HUES48 (cell line): ENCODE results near the gene PYROXD2.

Experiments used
- H3K27ac ChIP-seq: one replicate; pipeline ENCODE4 v1.7.0; 2013; ENCODE audit warnings: low read depth, low read length, inconsistent platforms
- H3K27me3 ChIP-seq: 2 replicates; pipeline ENCODE4 v1.6.1; 2013; ENCODE audit warnings: mild to moderate bottlenecking, low read length; ENCODE audit not compliant: control insufficient read depth, insufficient read depth
- H3K36me3 ChIP-seq: 2 replicates; pipeline ENCODE4 v1.6.1; 2013; ENCODE audit warnings: low read length; ENCODE audit not compliant: control insufficient read depth, insufficient read depth
- H3K4me1 ChIP-seq: 2 replicates; pipeline ENCODE4 v1.6.1; 2013; ENCODE audit warnings: mild to moderate bottlenecking, low read length; ENCODE audit not compliant: control insufficient read depth, insufficient read depth
- H3K4me3 ChIP-seq: 2 replicates; pipeline ENCODE4 v1.5.1; 2013; ENCODE audit warnings: mild to moderate bottlenecking, low read depth, low read length
- H3K9ac ChIP-seq: 2 replicates; pipeline ENCODE4 v1.6.1; 2013; ENCODE audit warnings: mild to moderate bottlenecking, low read depth, low read length, moderate library complexity
- H3K9me3 ChIP-seq: 2 replicates; pipeline ENCODE4 v1.6.1; 2013; ENCODE audit warnings: low read length; ENCODE audit not compliant: control insufficient read depth, insufficient read depth

Gene PYROXD2

DNA sequence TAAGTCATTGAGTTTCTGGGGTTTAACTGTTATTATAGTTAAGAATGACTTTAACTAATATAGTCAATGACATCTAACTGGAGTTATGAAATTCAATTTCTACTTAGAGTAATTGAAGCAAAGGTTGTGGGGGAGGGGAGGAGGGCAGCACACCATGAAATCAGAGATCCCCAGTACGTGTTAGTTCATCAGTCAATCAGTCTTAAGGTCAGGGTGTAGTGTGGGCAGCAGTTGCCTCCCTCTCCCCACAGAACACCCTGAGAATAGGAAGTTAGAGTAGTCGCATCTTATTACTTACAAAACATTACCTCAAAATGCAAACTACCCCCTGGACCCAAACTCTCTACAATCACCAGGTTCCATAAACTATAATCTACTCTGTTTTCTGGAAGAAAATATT is 38.7 kb upstream of the PYROXD2 start:
- no peaks in the 10 kb centered on the region for H3K36me3 ChIP-seq

DNA sequence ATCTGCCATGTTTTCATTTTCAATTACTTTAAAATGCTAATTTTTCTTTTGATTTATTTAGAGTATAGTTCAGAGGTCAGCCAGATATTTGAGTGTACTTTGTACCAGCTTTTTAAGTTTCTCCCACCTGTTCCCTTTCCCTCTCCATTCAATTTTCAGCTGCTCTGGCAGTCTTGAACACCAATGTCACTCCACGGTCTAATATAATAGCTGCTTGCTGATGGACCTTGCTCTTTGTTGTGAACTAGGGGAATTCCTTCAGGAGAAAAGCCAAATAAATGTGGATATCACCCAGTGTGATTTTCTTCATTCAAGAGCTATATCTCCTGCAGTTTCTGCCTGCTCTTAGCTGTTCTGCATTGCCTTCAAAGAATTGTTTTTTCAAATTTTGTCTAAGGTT is 35.6 kb upstream of the PYROXD2 start:
- Histone ChIP-seq H3K4me3 (no peak overlapping the region), H3K4me1 (peaks cover 11% of the 10 kb centered on the region), H3K9me3 (no peaks in the 10 kb centered on the region), H3K27ac (no peak overlapping the region), H3K9ac (no peak overlapping the region), H3K36me3 (no peaks in the 10 kb centered on the region), H3K27me3 (no peaks in the 10 kb centered on the region)

More for the DNA sequence above, 38.7 kb upstream of the PYROXD2 start:
- no peak overlapping the region for H3K4me3 ChIP-seq
- H3K9ac ChIP-seq = no peak overlapping the region
- no peaks in the 10 kb centered on the region for H3K27me3 ChIP-seq
- H3K9me3 ChIP-seq = no peaks in the 10 kb centered on the region
- peaks cover 29% of the 10 kb centered on the region for H3K4me1 ChIP-seq
- no peak overlapping the region for H3K27ac ChIP-seq

GRCh38 chr10:98449287-98449686 is 34.3 kb upstream of the PYROXD2 start:
- Histone ChIP-seq H3K36me3 (peaks cover 12% of the 10 kb centered on the region), H3K9me3 (no peaks in the 10 kb centered on the region), H3K4me1 (peaks cover 9% of the 10 kb centered on the region), H3K9ac (no peak overlapping the region), H3K4me3 (no peak overlapping the region), H3K27me3 (no peaks in the 10 kb centered on the region), H3K27ac (no peak overlapping the region)

GRCh38 chr10:98446661-98447221 is 31.8 kb upstream of the PYROXD2 start, which contains the start of gene HPS1:
Gene HPS1 (minus strand): TSS chr10:98446935. CDS start chr10:98443240, 3,695 bp downstream.
- Histone ChIP-seq H3K27ac (peak within 1 kb of the TSS; percentile 37), H3K27me3 (no peaks in the 10 kb centered on the region), H3K4me3 (peak within 1 kb of the TSS; percentile 77), H3K9ac (peak within 1 kb of the TSS; percentile 77), H3K4me1 (peaks cover 6% of the 10 kb centered on the region), H3K9me3 (no peaks in the 10 kb centered on the region), H3K36me3 (peaks cover 33% of the 10 kb centered on the region)

- Histone ChIP-seq H3K36me3 (peaks cover 38% of the 10 kb centered on the region), H3K4me3 (peak overlapping the region; percentile 77), H3K4me1 (peaks cover 6% of the 10 kb centered on the region), H3K9ac (peak overlapping the region; percentile 77), H3K27me3 (no peaks in the 10 kb centered on the region), H3K9me3 (no peaks in the 10 kb centered on the region), H3K27ac (peak overlapping the region; percentile 37)
These were observed 31.2 kb upstream of the PYROXD2 start for GRCh38 chr10:98446151-98446660.

DNA sequence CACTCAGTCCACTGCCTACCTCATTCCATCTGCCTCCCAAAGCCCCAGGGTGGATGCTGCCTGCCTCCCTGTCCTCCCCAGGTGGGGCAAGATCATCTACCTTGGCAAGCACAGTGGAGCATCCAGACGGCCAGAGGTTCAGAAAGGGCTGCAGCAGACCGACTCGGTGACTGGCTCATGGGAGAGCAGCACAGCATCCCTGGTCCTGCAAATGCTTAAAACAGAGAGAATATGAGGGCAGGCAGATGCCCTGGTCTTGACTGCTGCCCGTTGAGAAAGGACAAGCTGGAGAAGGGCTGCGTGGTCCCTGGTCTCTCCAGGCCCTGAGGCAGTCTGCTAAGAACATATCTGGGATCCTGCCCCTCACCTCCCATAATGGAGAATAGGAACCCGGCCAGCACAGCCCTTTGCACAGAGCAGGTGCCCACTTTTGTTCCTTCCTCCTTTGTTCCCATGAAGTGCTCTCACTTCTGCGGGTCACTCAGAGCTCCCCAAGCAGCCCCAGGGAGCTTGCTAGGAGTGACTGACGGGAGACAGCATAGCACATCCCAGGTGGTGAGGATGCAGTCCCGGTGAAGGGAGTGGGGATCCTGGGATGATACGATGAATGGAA is 30.3 kb upstream of the PYROXD2 start:
- no peaks in the 10 kb centered on the region for H3K9me3 ChIP-seq
- H3K27ac ChIP-seq = no peak overlapping the region
- H3K27me3 ChIP-seq = no peaks in the 10 kb centered on the region
- H3K9ac ChIP-seq = no peak overlapping the region
- H3K4me3 ChIP-seq = no peak overlapping the region
- peaks cover 6% of the 10 kb centered on the region for H3K4me1 ChIP-seq
- H3K36me3 ChIP-seq = peaks cover 47% of the 10 kb centered on the region

DNA sequence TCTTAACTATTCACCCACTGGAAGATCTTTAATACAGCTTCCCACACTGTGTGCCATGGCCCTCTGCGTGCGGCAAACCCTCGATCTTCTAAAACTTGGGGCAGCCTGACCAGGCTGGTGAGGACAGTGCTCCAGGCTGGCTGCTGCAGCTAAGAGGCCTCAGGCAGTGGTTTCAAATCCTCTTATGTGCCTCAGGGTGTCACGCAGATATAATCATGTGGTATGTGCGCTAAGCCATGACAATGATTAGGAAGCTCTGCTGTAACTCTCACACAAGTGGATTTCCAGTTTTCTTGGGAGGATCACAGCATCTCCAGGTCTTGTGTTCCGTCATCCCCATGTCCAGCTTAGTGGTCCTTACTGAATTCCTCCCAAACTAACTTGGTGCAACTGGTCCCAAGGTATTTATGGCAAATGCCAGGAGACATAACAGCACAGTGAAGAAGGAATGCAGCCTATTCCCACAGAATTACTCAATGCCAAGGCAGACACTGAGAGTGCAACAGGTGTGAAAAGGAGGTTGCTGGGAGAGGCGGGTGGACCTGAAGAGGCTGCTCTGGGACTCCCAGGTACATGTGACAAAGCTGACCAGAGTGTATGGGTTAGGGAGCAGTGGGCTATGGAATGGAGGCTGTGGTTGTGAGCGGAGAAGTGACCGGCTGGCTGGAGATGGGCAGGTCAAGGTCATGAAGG is 29.5 kb upstream of the PYROXD2 start:
- peaks cover 56% of the 10 kb centered on the region for H3K36me3 ChIP-seq
- H3K9ac ChIP-seq = no peak overlapping the region
- H3K4me1 ChIP-seq = peaks cover 6% of the 10 kb centered on the region
- H3K9me3 ChIP-seq = no peaks in the 10 kb centered on the region
- no peak overlapping the region for H3K4me3 ChIP-seq
- H3K27me3 ChIP-seq = no peaks in the 10 kb centered on the region
- no peak overlapping the region for H3K27ac ChIP-seq

DNA sequence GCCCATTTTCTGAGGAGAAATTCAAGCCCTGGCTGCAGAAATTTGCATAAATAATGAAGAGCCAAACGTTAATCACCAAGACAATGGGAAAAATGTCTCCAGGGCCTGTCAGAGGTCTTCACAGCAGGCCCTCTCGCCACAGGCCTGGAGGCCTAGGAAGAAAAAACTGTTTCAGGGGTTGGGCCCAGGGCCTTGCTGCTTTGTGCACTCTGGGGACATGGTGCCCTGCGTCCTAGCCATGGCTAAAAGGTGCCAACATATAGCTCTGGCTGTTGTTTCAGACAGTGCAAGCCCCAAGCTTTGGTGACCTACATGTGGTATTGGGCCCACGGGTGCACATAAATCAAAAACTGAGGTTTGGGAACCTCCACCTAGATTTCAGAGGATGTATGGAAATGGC is 23.7 kb upstream of the PYROXD2 start:
- H3K9ac ChIP-seq = no peak overlapping the region
- H3K9me3 ChIP-seq = no peaks in the 10 kb centered on the region
- no peaks in the 10 kb centered on the region for H3K27me3 ChIP-seq
- peaks cover 64% of the 10 kb centered on the region for H3K36me3 ChIP-seq
- no peak overlapping the region for H3K4me3 ChIP-seq
- H3K27ac ChIP-seq = no peak overlapping the region
- no peaks in the 10 kb centered on the region for H3K4me1 ChIP-seq

GRCh38 chr10:98436704-98437103 is 21.7 kb upstream of the PYROXD2 start:
- H3K4me1 ChIP-seq = no peaks in the 10 kb centered on the region
- peaks cover 6% of the 10 kb centered on the region for H3K9me3 ChIP-seq
- no peak overlapping the region for H3K27ac ChIP-seq
- H3K4me3 ChIP-seq = no peak overlapping the region
- no peaks in the 10 kb centered on the region for H3K27me3 ChIP-seq
- H3K36me3 ChIP-seq = peaks cover 62% of the 10 kb centered on the region
- H3K9ac ChIP-seq = no peak overlapping the region

GRCh38 chr10:98435178-98435577 is 20.2 kb upstream of the PYROXD2 start:
- Histone ChIP-seq H3K36me3 (peaks cover 61% of the 10 kb centered on the region), H3K4me3 (no peak overlapping the region), H3K9ac (no peak overlapping the region), H3K27ac (no peak overlapping the region), H3K9me3 (peaks cover 6% of the 10 kb centered on the region), H3K4me1 (no peaks in the 10 kb centered on the region), H3K27me3 (no peaks in the 10 kb centered on the region)
